Measurements from ENCODE around the gene ARMC12.

DNA sequence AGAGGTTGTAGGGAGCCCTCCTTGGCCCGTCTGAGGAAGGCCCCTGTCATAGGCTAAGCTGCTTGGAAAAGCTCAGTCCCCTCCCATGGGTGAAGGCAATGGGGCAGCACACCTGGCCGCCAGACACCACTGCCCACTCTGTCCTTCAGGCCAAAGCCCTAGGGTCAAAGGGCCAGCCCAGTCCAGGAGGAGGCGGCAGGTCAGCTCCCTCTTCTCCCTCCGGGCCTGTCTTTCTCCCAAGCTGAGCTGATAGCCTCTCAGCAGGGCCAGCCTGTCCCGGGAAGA is 34.5 kb downstream of the ARMC12 start:
- TF ChIP-seq EZH2 (IDR thresholded peaks at IDR 0.05), result no peak
- TF ChIP-seq POLR2AphosphoS5 (IDR thresholded peaks at IDR 0.05; ENCODE audit: borderline replicate concordance, low read depth, low read length), result no peak
- no peak for TF ChIP-seq FOXP2 (optimal IDR thresholded peaks at IDR 0.05; ENCODE audit: control extremely low read depth, extremely low read length, insufficient read depth)

Measured in SK-N-MC (cell line).